Ishikawa (cell line): Measurements from ENCODE around the gene RELB.

Experiments
- CEBPB ChIP-seq: IDR thresholded peaks from 2 replicates; pipeline ENCODE4 v1.6.1; 2012
- CREB1 ChIP-seq: IDR thresholded peaks from 2 replicates; pipeline ENCODE4 v1.6.1; 2012; ENCODE audit warnings: low read depth
- EGR1 ChIP-seq: IDR thresholded peaks from 2 replicates; pipeline ENCODE4 v1.6.1; 2012
- EP300 ChIP-seq: IDR thresholded peaks from 2 replicates; pipeline ENCODE4 v1.6.1; 2012; ENCODE audit warnings: borderline replicate concordance
- FOXM1 ChIP-seq: IDR thresholded peaks from 2 replicates; pipeline ENCODE4 v1.6.1; 2012; ENCODE audit warnings: low read depth, borderline replicate concordance
- MAX ChIP-seq: IDR thresholded peaks from 2 replicates; pipeline ENCODE4 v1.6.1; 2012
- NFIC ChIP-seq: IDR thresholded peaks from 2 replicates; pipeline ENCODE4 v1.6.1; 2012
- RAD21 ChIP-seq: IDR thresholded peaks from 2 replicates; pipeline ENCODE4 v1.6.1; 2012; ENCODE audit warnings: low read depth
- REST ChIP-seq: IDR thresholded peaks from 2 replicates; pipeline ENCODE4 v1.6.1; 2012; ENCODE audit warnings: low read depth, mild to moderate bottlenecking
- TAF1 ChIP-seq: IDR thresholded peaks from 2 replicates; pipeline ENCODE4 v1.6.1; 2012; ENCODE audit warnings: low read depth, mild to moderate bottlenecking
- TCF12 ChIP-seq: IDR thresholded peaks from 2 replicates; pipeline ENCODE4 v1.6.1; 2012; ENCODE audit warnings: low read depth
- TEAD4 ChIP-seq: IDR thresholded peaks from 2 replicates; pipeline ENCODE4 v1.6.1; 2012
- USF1 ChIP-seq: IDR thresholded peaks from 2 replicates; pipeline ENCODE4 v1.6.1; 2012
- YY1 ChIP-seq: IDR thresholded peaks from 2 replicates; pipeline ENCODE4 v1.6.1; 2012; ENCODE audit warnings: low read depth
- ZBTB7A ChIP-seq: IDR thresholded peaks from 2 replicates; pipeline ENCODE4 v1.6.1; 2012; ENCODE audit warnings: low read depth

The RELB gene

DNA sequence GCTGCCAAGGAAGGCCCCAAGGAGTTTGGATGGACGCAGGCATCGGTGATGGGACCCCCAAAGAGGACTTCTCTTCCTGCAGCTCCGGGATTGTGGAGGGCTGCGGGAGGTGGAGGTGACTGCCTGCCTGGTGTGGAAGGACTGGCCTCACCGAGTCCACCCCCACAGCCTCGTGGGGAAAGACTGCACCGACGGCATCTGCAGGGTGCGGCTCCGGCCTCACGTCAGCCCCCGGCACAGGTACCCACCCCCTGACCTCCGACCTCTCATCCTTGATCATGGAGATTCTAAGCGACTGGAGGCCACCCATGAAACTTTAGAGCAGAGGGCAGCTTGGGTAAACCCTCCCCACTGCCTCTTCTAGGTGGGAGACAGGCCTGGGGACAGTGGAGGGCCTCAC, 20.7 kb downstream of the RELB start:
- TF ChIP-seq TCF12 = no peak
- TF ChIP-seq CEBPB = no peak
- no peak for TF ChIP-seq ZBTB7A
- no peak for TF ChIP-seq TAF1
- TF ChIP-seq YY1 = no peak
- no peak for TF ChIP-seq RAD21
- no peak for TF ChIP-seq EP300
- no peak for TF ChIP-seq MAX
- no peak for TF ChIP-seq NFIC
- no peak for TF ChIP-seq FOXM1
- no peak for TF ChIP-seq TEAD4

GRCh38 chr19:45023048-45023447, 21.8 kb downstream of the RELB start:
- no peak for TF ChIP-seq EP300

DNA sequence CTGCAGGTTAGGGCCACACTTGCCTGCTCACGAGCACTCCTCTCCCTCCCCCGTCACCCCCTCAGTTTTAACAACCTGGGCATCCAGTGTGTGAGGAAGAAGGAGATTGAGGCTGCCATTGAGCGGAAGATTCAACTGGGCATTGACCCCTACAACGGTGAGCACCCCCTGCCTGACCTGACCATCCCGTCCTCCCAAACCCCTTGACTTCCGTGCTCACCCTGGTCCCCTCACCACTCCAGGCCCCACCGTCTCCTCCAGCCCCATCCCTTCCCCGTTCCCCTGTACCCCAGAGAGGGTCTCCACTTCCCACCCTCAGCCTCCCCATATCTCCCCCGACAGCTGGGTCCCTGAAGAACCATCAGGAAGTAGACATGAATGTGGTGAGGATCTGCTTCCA, 24.0 kb downstream of the RELB start:
- TF ChIP-seq TAF1 (no peak), MAX (no peak), EP300 (no peak), USF1 (no peak), CREB1 (no peak), TCF12 (no peak), NFIC (no peak), TEAD4 (no peak), ZBTB7A (no peak), RAD21 (no peak), EGR1 (no peak), REST (no peak), CEBPB (no peak), YY1 (no peak), FOXM1 (no peak)

GRCh38 chr19:45027371-45027770, 26.1 kb downstream of the RELB start:
- no peak for TF ChIP-seq RAD21
- TF ChIP-seq EGR1 = no peak
- TF ChIP-seq FOXM1 = no peak
- no peak for TF ChIP-seq TEAD4
- no peak for TF ChIP-seq NFIC
- no peak for TF ChIP-seq REST
- TF ChIP-seq TCF12 = no peak
- TF ChIP-seq CREB1 = no peak
- no peak for TF ChIP-seq USF1
- TF ChIP-seq MAX = no peak
- TF ChIP-seq ZBTB7A = no peak
- TF ChIP-seq CEBPB = no peak
- TF ChIP-seq TAF1 = no peak
- TF ChIP-seq YY1 = no peak
- no peak for TF ChIP-seq EP300

- no peak for TF ChIP-seq EGR1
- no peak for TF ChIP-seq MAX
- no peak for TF ChIP-seq FOXM1
- TF ChIP-seq TAF1 = no peak
- no peak for TF ChIP-seq YY1
- no peak for TF ChIP-seq CREB1
- TF ChIP-seq EP300 = no peak
- TF ChIP-seq RAD21 = no peak
- TF ChIP-seq USF1 = no peak
- no peak for TF ChIP-seq NFIC
- no peak for TF ChIP-seq TEAD4
- TF ChIP-seq CEBPB = no peak
These were observed 29.6 kb downstream of the RELB start for GRCh38 chr19:45030825-45031224.

DNA sequence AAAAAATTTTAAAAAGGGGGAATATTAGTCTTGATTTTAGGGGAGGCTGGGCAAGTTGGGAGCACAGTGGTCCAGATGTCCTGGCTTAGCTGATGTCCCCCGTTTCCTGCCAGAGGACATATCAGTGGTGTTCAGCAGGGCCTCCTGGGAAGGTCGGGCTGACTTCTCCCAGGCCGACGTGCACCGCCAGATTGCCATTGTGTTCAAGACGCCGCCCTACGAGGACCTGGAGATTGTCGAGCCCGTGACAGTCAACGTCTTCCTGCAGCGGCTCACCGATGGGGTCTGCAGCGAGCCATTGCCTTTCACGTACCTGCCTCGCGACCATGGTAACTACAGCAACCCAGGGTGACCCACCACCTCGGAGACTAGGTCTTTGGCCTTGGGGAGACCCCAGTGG, 31.2 kb downstream of the RELB start:
- TF ChIP-seq MAX = no peak
- no peak for TF ChIP-seq NFIC
- TF ChIP-seq FOXM1 = no peak
- TF ChIP-seq YY1 = no peak
- TF ChIP-seq ZBTB7A = no peak
- no peak for TF ChIP-seq TEAD4
- TF ChIP-seq USF1 = no peak
- no peak for TF ChIP-seq TAF1
- TF ChIP-seq CREB1 = no peak
- no peak for TF ChIP-seq TCF12
- TF ChIP-seq EP300 = no peak
- TF ChIP-seq EGR1 = no peak
